Measurements from ENCODE around the gene IL1RAP.

The IL1RAP gene

DNA sequence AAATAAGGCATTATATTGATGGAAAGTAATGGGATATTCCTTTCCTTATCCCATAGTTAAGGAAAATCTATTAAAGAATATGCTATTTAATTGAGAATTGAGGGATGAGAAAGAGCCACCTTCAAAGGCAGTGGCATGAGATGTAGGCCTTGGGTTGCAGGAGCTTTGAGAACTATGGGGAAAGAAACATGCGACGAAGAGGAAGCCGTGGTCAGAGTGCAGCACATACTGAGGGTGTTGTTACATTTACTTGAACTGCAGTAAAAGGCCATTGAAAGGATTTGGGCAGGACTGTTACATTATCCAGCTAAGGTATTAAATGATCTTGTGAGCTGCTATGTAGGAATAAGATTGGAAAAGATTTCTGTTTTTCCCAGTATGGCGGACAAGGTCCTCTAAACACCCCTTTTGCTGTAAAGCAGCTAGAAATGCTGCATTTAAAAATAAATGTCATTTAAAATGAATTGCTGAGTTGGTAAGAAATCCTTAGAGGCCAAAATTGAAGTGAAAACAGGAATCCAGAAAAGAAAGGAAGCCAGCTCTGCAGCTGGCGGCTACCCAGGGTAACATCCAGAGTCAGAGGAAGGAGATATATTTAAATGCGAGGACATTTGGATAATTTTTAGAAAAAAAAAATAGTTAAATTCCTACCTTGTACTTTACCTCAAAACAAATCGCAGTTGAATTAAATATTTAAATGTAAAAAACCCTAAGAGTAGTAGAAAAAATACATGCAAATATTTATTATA, 61.7 kb downstream of the IL1RAP start:
- no peak for DNase-seq

DNA sequence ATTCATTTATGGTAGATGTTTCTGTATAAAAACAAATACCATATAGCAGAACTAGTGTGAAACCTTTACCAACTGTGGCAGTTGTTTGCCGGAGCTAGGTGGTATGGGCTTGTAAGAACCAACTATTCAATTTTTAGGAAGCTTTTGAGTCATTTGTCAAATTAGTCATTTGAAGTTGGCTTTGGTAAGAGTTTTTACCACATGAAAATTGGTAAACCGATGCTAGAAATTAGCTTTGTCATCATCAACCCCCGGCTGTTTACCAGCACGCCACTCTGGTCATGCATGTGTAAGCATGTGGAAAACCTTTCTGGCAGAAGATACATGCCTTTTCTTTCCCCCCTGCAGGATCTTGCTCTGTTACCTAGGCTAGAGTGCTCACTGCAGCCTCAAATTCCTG, 63.3 kb downstream of the IL1RAP start:
- no peak for DNase-seq

DNA sequence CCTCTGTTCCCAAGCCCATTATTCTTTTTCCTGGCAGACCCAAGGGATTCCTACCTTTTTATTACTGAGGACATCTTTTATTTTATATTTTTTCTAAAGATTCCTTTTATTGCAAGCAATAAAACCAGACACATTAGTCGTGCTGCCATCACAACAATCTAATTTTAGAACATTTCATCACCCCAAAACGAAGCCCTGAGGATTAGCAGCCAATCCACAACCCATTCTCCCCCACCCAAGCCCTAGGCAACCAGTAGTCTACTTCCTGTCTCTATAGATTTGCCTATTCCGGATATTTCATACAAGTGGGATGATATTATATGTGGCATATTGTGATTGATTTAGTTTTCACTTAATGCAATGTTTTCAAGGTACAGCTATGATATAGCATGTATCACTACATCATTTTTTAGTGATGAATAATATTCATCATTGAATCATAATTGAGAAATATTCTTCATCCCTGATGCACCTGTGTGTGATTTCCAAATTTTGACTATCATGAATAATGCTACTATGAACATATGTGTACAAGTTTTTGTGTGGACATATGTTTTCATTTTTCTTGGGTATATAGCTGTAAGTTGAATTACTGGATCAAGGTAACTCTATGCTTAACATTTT, 65.7 kb downstream of the IL1RAP start:
- DNase-seq: no peak

GRCh38 chr3:190580417-190580816, 66.5 kb downstream of the IL1RAP start:
- no peak for DNase-seq

DNA sequence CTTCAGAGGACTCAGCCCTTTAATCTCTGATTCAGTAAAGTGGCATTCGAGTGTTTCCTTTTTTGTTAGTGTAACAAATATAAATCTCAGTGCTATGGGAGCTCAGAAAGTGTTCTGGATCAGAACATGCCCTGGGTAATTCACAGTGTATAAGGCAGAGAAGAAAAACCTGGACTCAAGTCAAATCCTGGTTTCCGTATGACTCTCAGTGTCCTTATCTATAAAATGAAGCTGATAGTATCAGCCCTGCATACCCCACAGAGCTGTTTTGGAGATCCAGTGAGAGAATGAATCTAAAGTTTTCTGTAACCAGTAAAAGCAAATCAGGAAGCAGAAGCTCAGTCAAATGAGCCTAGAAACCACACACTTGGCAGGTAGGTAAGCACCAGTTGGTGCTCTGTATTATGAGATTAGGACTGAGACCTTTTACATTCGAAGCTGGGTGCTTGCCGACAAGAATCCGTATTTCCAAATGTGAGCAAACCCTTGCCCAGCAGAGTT, 67.2 kb downstream of the IL1RAP start:
- DNase-seq: no peak

- no peak for DNase-seq
Measured at GRCh38 chr3:190582667-190583066, 68.8 kb downstream of the IL1RAP start.

- DNase-seq: no peak
Measured at GRCh38 chr3:190585805-190586630, 72.1 kb downstream of the IL1RAP start.

GRCh38 chr3:190586631-190587011, 72.7 kb downstream of the IL1RAP start:
- DNase-seq: no peak

- DNase-seq: no peak
Measured at GRCh38 chr3:190588570-190588969, 74.7 kb downstream of the IL1RAP start.

- DNase-seq: no peak
Measured at GRCh38 chr3:190589326-190589725, 75.4 kb downstream of the IL1RAP start.

GRCh38 chr3:190591080-190591479, 77.2 kb downstream of the IL1RAP start:
- no peak for DNase-seq

DNA sequence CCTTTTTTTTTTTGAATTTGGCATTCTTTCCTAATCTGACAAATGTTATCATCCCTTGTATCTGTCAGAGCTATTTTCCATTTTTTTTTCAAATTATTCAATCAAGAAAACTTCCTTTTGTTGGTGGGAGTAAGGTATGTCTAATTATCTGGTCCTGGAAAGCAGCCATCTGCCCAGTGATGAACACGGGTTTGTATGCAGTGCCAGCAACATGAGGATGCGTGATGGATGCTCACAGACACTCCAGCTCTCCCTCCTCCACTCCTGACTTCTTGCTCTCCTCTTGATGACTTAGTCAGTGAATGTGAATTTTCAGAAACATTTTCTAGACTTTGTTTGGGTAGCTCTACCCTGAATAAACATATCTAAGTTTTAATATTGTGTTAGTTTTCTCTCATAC, 79.2 kb downstream of the IL1RAP start:
- DNase-seq: peak in 1 of 56 donors; percentile 29

DNA sequence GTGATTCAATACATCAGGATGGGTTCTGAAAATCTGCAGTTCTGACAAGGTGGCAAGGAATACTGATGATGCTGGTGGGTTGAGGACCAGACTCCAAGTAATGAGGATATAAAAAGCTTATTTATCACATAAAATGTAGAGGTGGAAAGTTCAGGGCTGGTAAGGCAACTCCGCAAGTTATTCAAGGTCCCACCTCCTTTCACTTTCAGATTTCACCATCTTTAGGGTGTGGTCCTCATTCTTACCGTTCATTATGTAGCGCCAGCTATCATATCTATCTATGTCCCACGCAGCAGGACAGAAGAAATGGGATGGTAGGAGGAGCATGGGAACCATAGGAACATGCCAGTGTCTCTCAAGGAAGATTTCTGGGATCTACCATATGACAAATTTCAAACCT, 80.3 kb downstream of the IL1RAP start:
- DNase-seq: no peak

GRCh38 chr3:190595179-190595795, 81.4 kb downstream of the IL1RAP start:
- no peak for DNase-seq

GRCh38 chr3:190595807-190596206, 81.9 kb downstream of the IL1RAP start:
- no peak for DNase-seq

DNA sequence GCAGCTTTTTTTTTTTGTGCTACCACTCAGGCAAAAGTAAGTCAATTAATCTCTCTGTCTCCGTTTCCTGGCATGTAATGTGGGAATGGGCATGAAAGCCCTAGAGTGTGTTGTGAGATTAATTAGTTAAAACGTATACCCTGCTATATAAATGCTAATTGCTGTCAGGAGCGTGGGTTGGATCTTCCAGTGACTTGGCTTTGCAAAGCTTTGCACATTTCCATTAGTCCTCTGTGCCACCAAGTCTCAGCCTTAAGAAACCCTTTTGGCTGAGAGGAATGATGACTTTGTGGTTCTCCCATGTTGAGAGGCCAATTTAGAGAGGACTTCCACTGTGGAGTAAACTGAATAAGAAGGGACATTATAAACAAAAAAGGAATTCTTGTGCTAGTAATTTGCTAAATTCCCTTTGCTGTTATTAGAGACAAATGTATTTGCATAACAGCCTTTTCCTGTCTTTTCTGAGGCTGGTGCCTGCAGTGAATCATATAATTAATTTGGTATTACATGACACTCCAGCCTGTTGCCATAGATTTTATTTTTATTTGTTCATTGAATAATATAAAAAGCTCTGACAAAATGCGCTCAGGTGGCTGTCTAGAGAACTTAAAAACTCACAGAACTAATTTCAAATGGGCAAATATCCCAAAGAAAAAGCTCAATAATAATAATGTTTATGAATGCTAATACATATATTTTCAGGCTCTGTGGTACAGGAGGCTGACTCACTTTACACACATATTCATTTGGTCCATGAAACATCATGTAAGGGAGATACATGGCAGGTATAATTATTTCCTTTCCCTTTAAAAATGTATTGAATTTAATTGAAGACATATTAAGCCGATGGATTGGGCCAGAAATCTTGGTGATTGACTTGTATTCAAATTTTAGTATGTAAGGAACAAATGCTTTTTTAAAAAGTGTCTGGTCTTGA, 82.7 kb downstream of the IL1RAP start:
- no peak for DNase-seq

DNA sequence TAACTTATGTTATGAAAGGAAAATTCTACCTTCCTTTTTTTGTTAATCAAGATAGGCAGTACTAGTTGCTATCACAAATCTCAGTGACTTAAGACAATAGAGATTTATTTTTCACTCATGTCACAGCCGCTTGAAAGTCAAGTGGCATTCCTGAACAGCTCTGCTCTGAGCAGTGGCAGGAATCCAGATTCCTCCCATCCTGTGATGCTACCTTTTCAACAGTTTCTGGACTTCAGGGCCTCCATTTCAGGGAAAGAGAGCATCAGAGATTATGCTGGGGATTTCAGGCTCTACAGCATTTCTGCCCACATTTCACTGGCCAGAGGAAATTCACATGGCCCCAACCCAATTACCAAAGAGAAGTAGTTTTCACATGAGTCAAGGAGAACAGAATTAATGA, 83.4 kb downstream of the IL1RAP start:
- DNase-seq: no peak

- no peak for DNase-seq
Measured at GRCh38 chr3:190601622-190602021, 87.7 kb downstream of the IL1RAP start.

DNA sequence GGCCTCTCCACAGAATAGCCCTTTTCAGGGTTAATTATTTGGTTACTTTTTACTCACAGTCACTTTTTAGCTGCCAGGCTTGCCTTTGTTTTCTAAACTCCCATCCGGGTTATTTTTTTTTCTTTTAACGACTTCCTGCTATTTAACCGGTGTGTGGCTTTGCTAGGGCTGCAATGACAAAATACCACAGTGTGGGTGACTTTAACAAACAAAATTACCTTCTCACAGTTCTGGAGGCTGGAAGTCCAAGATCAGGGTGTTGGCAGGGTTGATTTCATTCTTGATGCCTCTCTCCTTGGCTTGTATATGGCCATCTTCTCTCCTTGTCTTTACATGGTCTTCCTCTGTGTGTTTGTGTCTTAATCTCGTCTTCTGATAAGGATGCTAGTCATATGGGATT, 91.5 kb downstream of the IL1RAP start:
- no peak for DNase-seq

DNA sequence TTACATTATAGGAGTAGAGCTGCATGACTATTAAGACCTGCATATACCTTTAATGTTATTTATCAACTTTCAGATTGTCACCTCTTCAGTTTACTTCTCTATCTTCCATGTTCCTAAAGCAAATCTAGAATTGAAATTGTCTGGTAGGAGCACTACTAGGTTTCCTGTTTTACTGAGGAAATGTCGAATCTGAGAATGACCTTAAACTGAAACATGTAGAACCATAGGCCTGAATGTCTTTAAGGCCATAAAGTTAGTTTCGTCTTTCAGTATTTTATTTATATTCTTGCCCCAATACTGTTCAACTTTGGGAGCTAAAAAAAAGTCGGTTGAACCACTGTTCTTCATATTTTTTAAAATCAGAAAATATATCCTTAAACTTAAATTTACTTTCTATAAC, 92.7 kb downstream of the IL1RAP start:
- DNase-seq: no peak

DNA sequence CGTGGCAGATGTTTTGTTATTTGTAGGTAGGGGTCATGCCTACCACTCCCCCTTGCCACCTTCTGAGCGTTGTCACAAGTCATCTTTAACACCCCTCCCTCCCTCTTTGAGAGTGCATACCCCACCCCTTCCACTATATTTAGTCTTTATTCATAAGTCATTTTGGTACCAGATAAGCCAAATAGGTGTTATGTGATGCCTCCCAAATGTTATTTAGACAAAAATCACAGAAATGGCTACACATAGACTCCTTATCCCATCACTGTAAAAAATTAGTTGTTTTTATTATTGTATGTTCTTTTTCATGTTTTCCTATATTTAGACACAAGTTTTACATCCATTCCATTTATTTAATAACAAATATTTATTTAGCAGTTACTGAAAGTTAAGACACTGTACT, 93.1 kb downstream of the IL1RAP start:
- no peak for DNase-seq

Data from amygdala (tissue), 56 donors.